Measurements from ENCODE around the gene MUC22. TPM values are rescaled to one million over a fixed set of nuclear protein-coding genes. Genes with fewer than 3 reads are reported as not detected.
"Not testable (repeated sequence)": the region's sequence is repeated elsewhere in the genome, so short reads cannot be mapped to it uniquely, and the experiment has no call there.

The MUC22 gene
- total RNA-seq, 2 donors from 2014 or later = not detected

DNA sequence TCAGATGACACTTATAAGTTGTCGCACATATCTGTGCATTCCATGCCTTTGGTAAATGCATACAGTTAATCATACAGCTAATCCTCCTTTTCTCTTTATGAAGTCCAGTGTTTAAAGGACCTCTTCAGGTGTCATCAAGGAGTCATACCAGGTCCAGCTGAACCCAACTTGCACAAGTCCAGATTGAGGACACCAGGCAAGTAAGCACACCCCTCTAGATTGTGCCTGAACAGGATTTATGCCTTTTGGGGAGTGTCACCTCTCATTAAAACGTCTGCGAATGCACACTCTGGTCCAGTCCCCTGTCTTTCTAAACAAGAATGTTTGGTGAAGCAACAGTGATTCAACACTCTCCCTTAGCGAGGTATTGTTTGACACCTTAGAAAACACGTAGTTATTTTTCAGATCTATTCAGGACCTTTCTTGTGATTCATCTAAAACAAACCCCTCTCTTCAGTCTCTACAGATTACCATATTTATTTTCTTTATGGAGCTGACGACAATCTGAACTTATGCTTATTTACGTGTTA lies 53.7 kb downstream of the MUC22 start:
- intact Hi-C loops (cut with DNase I, micrococcal nuclease) = loop anchor here in 1 of 2 donors (10.0 kb wide), 1 partner anchor 119 kb away; the partner anchor contains the start of gene MUCL3
- no peak for ATAC-seq
- DNase-seq = no peak

DNA sequence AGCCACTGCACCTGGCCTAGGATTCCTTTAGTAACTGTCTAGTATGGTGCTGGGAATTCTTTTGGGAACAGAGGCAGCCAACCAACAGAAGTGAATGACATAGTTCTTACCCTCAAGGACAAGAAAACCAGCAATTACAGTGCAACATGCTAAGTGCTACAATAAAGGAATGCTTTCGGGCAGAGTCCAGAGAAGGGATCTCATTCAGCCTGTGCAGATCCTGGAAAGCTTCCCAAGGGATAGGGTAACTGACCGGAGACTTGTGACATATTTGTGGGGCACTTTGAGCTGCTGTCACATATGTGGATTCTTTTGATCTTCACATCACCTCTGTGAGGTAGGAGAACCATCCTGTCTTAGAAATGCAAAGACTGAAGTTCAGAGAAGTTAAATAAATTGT lies 55.3 kb downstream of the MUC22 start:
- ATAC-seq (peak; percentile 78), DNase-seq (no peak)
- intact Hi-C loops (cut with DNase I, micrococcal nuclease) = loop anchor here in 1 of 2 donors (10.0 kb wide), 1 partner anchor 121 kb away; the partner anchor contains the start of gene MUCL3

DNA sequence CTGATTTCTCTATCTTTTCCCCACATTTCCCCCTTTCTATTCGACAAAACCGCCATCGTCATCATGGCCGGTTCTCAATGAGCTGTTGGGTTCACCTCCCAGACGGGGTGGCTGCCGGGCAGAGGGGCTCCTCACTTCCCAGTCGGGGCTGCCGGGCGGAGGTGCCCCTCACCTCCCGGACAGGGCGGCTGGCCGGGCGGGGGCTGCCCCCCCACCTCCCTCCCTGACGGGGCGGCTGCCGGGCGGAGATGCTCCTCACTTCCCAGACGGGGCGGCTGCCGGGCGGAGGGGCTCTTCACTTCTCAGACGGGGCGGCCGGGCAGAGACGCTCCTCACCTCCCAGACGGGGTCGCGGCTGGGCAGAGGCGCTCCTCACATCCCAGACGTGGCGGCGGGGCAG lies 56.8 kb downstream of the MUC22 start:
- not testable (repeated sequence) for DNase-seq, ATAC-seq
- intact Hi-C loops (cut with DNase I, micrococcal nuclease) = loop anchor here in 1 of 2 donors (10.0 kb wide), 1 partner anchor 122 kb away; the partner anchor contains the start of gene MUCL3

DNA sequence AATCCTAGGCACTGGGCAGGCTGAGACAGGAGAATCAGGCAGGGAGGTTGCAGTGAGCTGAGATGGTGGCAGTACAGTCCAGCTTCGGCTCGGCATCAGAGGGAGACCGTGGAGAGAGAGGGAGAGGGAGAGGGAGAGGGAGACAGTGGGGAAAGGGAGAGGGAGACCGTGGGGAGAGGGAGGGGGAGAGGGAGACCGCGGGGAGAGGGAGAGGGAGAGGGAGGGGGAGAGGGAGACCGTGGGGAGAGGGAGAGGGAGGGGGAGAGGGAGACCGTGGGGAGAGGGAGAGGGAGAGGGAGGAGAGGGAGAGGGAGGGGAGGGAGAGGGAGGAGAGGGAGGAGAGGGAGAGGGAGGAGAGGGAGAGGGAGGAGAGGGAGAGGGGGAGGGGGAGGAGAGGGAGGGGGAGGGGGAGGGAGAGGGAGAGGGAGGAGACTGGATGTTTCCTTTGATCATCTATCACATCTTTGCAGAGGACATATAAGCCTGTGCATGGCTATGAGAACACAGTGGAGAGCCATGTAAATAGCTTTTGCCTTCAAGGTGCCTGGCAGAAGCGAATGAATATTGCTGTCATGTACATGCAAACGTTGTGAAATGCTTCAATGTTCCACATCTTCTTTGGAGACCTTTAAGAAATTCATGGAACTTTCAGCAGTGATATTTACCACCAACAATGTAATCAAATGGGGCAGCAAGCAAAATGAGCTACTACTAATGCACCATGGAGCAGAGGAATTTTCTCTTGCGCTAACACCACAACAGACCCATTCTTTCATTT lies 57.8 kb downstream of the MUC22 start:
- DNase-seq, ATAC-seq: not testable (repeated sequence)
- intact Hi-C loops (cut with DNase I, micrococcal nuclease) = loop anchor here in 1 of 2 donors (10.0 kb wide), 1 partner anchor 123 kb away; the partner anchor contains the start of gene MUCL3

DNA sequence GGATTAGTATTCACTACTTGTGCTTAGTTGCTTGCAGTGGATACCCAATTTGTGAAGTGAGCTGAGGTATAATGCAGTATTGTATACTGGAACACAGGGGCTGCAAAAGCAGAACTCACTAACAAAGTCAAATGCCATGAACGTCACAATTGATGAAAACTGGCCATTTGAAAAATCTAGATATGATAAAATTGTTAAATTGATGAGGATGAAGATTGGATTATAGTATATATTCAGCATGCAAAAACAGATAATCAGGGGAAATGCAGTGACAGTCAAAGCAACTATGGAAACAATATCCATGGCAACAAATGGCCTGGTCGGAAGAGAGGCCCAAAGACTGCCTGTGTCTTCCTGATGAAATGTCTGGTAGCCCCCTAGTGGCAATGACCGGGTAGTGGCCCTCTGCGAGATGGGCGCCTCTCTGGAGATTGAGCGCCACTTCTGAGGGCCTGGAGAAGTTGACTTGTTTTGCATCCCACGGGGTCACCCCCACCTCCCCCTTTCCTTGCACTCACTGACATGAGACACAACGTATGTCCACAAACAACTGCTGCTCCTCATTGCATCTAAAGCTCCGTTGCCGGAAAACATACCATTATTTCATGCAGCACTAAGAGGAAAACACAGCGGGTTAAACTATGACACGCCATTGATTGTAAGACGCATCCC lies 58.5 kb downstream of the MUC22 start:
- intact Hi-C loops (cut with DNase I, micrococcal nuclease) = loop anchor here in 1 of 2 donors (10.0 kb wide), 1 partner anchor 124 kb away; the partner anchor contains the start of gene MUCL3
- ATAC-seq = peak; percentile 96
- peak; percentile 61 to 84 for DNase-seq

DNA sequence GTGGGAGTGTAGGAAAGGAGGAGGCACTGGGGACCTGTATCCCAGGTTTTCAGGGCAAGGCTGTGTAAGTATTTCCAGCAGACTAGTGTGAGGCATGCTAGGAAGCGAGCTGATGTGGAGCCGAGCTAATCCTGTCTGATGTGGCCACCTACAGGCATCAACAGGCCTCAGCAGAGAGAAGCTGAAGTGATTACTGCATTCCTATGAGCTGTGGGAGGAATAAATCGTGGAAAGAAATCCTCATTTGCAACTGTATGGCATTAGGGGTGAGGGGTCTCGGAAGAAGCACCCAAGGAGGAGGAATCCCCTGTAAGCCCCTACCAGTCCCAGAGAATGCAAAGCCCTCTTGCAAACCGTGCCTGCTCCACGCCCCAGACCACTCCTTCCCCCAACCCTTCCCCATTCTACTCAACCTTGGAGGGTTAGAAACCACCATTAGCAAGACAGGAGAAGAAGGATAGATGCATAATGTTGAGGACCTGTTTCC lies 60.5 kb downstream of the MUC22 start:
- peak in 1 of 2 donors; percentile 22 for DNase-seq
- intact Hi-C loops (cut with DNase I, micrococcal nuclease) = loop anchor here in 1 of 2 donors (5.0 kb wide), 1 partner anchor 153 kb away; no protein-coding TSS in a partner anchor
- ATAC-seq = peak; percentile 70

DNA sequence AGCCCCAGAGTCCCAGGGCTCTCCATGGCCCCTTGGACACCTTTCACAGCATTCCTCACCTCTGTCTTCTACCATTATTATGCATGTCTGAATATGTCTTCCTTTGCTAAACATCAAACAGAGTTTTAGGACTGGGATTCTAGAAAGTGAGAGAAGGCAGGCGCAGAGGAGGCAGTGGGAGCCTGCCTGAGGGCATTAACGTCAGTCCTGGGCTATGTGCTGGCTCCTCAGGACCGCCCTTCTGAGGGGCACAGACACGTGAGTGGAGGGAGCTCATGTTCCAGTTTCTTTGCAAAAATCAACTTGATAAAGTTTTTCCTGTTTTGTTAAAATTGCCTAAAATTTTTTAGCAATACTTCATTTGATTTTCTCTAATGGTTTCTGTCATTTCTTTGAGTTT lies 64.1 kb downstream of the MUC22 start:
- no peak for DNase-seq
- no peak for ATAC-seq
- intact Hi-C loops (cut with DNase I, micrococcal nuclease) = loop anchor here in 1 of 2 donors (5.0 kb wide), 1 partner anchor 157 kb away; no protein-coding TSS in a partner anchor

DNA sequence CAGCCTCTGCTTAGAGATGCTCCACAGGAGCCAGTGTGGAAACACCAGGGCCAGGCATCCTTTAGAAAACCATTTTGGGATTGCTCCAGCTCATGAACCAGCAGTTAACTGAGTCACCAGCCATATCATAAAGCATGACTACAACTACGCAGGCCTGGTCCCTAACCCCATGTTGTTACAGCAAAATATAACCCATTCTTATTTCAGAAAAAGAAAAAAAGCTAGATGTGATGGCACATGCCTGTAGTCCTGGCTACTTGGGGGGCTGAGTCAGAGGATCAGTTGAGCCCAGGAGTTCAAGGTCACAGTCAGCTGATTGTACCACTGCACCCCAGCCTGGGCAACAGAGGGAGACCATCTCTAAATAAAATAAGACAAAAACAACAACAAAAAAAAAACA lies 65.3 kb downstream of the MUC22 start:
- ATAC-seq = no peak
- no peak for DNase-seq
- intact Hi-C loops (cut with DNase I, micrococcal nuclease) = no loop called here

DNA sequence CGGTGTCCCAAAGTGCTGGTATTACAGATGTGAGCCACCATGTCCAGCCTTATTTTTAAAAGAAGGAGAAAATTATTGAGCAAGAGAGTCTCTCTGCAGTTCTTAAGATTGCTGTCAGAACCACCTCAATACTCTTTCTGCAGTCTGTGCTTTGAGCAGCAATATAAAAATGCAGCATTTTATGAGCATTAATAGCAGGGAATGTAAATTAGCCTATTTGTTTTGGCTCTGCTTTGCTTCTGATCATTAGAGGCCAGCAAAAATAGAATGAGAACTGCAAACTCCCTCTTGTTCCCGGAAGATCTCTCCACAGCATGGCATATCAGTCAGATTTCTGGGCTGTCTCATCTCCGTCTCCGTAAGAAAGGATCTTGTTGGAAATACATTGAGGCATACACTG lies 66.3 kb downstream of the MUC22 start:
- intact Hi-C loops (cut with DNase I, micrococcal nuclease) = no loop called here
- ATAC-seq = no peak
- DNase-seq = no peak

DNA sequence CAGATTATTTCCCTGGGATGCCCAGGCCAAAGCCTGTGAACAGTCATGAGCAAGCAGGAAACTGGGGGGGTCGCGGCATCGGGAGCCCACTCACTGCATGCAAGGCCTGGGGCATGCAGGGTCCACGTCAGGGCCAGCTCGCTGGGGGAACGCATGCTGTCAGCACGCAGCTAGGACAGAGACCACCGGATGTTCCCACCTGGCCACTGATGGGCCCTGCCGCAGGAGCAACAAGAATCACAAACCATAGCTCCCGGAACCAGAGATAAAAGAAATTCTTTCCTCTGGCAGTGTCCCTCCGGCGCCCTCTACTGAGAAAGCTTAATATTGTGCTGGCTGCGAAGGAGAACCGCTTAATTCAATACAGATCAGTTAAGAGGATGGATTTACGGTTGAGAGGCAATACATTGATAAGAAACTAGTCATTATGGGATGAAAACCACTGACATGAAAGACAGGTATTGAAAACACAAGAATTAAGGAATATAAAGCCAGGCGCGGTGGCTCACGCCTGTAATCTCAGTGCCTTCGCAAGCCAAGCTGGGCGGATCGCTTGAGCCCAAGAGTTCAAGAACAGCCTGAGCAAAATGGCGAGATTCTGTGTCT lies 69.5 kb downstream of the MUC22 start:
- DNase-seq (peak; percentile 47 to 68), ATAC-seq (peak; percentile 79)
- intact Hi-C loops (cut with DNase I, micrococcal nuclease) = loop anchor here (10.0 kb wide), 1 partner anchor 255 kb away; no protein-coding TSS in a partner anchor

DNA sequence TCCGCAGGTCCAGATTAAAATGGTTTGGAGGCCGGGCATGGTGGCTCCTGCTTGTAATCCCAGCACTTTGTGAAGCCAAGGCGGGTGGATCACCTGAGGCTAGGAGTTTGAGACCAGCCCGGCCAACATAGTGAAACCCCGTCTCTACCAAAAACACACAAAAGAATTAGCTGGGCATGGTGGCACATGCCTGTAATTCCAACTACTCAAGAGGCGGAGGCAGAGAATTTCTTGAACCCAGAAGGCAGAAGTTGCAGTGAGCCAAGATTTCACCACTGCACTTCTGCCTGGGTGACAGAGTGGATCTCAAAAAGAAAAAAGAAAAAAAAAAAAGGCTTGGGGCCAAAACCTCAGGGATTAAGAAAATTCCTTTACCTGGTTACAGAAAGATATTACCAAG lies 71.6 kb downstream of the MUC22 start:
- intact Hi-C loops (cut with DNase I, micrococcal nuclease) = loop anchor here (10.0 kb wide), 1 partner anchor 257 kb away; no protein-coding TSS in a partner anchor
- ATAC-seq (no peak), DNase-seq (no peak)

DNA sequence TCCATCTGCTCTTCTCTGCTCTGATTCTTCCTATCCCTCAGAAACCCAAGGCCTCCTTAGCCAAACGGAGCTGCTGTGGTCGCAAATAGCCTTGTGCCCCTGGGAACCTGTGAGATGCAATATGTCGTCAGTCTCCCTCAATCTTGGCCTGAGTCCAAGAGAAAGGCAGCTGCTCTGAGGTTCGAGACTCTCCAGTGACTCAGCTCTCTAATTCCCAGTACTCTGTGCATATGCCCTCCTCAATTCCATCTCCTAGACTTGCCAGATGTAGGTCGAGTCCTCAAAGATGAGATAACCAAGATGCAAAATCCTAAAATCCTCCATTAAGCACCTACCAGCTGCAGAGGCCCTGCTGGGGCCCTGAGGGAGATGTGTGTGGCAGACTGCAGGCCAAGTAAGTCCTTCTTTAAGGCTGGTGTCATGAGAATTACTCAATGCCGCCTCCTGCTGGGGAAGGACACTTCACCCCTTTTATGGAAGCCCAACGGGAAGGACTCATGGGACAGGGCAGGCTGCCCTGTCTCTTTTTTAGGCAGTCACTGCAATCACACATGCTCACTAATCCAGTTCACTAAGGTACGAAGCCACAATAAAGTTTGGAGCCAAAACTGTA lies 73.6 kb downstream of the MUC22 start:
- DNase-seq (peak in 1 of 2 donors; percentile 36), ATAC-seq (peak; percentile 36)
- intact Hi-C loops (cut with DNase I, micrococcal nuclease) = loop anchor here (10.0 kb wide), 1 partner anchor 259 kb away; no protein-coding TSS in a partner anchor

Other genes starting within 250 kb of the MUC22 start
- gene DDR1, start 126.0 kb upstream of the MUC22 start, total RNA-seq = 100 to 1,000 TPM; 297 to 333 TPM
- gene GTF2H4, start 102.3 kb upstream of the MUC22 start, total RNA-seq = 10 to 100 TPM; 18.3 to 34.4 TPM
- gene VARS2, start 96.2 kb upstream of the MUC22 start, total RNA-seq = 10 to 100 TPM; 17.7 to 34.8 TPM
- gene SFTA2, start 78.3 kb upstream of the MUC22 start, total RNA-seq = not detected
- not detected for gene MUCL3, start 69.5 kb upstream of the MUC22 start, total RNA-seq
- gene MUC21, start 26.8 kb upstream of the MUC22 start, total RNA-seq = not detected
- not detected for gene C6orf15, start 102.1 kb downstream of the MUC22 start, total RNA-seq
- 1 to 10 TPM; 4.9 to 6.7 TPM for gene PSORS1C1, start 104.3 kb downstream of the MUC22 start, total RNA-seq
- gene CDSN, start 110.0 kb downstream of the MUC22 start, total RNA-seq = not detected
- gene PSORS1C2, start 128.6 kb downstream of the MUC22 start, total RNA-seq = not detected
- gene CCHCR1, start 147.3 kb downstream of the MUC22 start, total RNA-seq = 10 to 100 TPM; 24.3 to 39.0 TPM
- 1 to 10 TPM; 4.2 to 7.1 TPM for gene TCF19, start 148.1 kb downstream of the MUC22 start, total RNA-seq
- 1 to 10 TPM; 1.8 to 6.3 TPM for gene POU5F1, start 160.2 kb downstream of the MUC22 start, total RNA-seq